Ascending aorta (tissue), 2 donors: Measurements from ENCODE around the gene NOXA1. TPM values are rescaled to one million over a fixed set of nuclear protein-coding genes. Genes with fewer than 3 reads are reported as not detected.

ENCODE experiments used
- DNase-seq, 2 donors: peaks; one replicate each; pipeline ENCODE4 v3.0.0-alpha.2; 2019; ENCODE audit warnings: low spot score in 2 of 2
- H3K27ac ChIP-seq, 2 donors: fragments of 200-600 bp; sonication (generic); one replicate each; pipeline ENCODE4 v1.5.1; 2016 to 2017; ENCODE audit warnings: mild to moderate bottlenecking in 1 of 2
- H3K27me3 ChIP-seq: fragments of 200-600 bp; sonication (generic); one replicate; pipeline ENCODE4 v1.5.1; 2017
- H3K36me3 ChIP-seq, 2 donors: fragments of 200-600 bp; sonication (generic); one replicate each; pipeline ENCODE4 v1.5.1; 2016
- H3K4me1 ChIP-seq, 2 donors: fragments of 200-600 bp; sonication (generic); one replicate each; pipeline ENCODE4 v1.5.1; 2016 to 2017; ENCODE audit warnings: mild to moderate bottlenecking in 1 of 2
- H3K4me3 ChIP-seq, 2 donors: fragments of 200-600 bp; sonication (generic); one replicate each; pipeline ENCODE4 v1.5.1; 2016 to 2017; ENCODE audit warnings: mild to moderate bottlenecking in 1 of 2
- H3K9me3 ChIP-seq, 2 donors: fragments of 200-600 bp; sonication (generic); one replicate each; pipeline ENCODE4 v1.5.1; 2016
- intact Hi-C: fragments of 100-400 bp; cut with DNase I; formaldehyde crosslinking; loops from one replicate; pipeline ENCODE4 v1.15.1; 2023
- total RNA-seq: library from RNA; depleted of rRNA; stranded (reverse); fragments of >200 nt; gene quantifications from one replicate; pipeline ENCODE4 v1.1.0, GENCODE V29; 2016
- TF ChIP-seq, protein P1 (sequence below), 3 experiments: fragments of 200-600 bp in 2 of 3; fragments of 450-650 bp in 1 of 3; sonication (generic) in 2 of 3; IDR thresholded peaks; one replicate each; pipeline ENCODE4 v1.5.1; 2016 to 2019; ENCODE audit warnings: antibody characterized with exemption in 3 of 3, mild to moderate bottlenecking in 1 of 3, moderate library complexity in 1 of 3

The NOXA1 gene
- total RNA-seq, 1 donor from 2014 or later, result 6.9 TPM

DNA sequence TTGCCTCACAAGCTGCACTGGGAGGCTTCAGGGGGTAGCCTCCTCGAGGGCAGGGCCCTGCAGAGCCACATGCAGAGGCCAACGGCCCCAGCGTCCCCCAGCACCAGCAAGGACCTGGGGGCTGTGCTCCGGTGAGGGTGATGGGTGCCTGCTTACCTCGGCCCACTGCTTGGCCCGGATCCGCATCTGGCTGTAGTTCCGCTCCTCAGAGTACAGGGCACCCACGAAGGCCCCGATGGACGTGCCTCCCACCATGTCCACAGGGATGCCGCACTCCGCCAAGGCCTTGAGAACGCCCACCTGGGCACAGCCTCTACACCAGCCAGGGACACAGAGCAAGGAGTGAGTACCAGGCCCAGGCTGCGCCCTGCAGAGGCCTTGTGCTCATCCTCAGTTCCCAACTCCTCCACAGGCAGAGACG, 44.0 kb downstream of the NOXA1 start:
- Histone ChIP-seq H3K27me3 (no peaks in the 10 kb centered on the region), H3K4me3 (no peak overlapping the region), H3K36me3 (no peaks in the 10 kb centered on the region), H3K27ac (no peak overlapping the region), H3K9me3 (no peaks in the 10 kb centered on the region), H3K4me1 (no peaks in the 10 kb centered on the region)
- TF ChIP-seq, protein P1, sequence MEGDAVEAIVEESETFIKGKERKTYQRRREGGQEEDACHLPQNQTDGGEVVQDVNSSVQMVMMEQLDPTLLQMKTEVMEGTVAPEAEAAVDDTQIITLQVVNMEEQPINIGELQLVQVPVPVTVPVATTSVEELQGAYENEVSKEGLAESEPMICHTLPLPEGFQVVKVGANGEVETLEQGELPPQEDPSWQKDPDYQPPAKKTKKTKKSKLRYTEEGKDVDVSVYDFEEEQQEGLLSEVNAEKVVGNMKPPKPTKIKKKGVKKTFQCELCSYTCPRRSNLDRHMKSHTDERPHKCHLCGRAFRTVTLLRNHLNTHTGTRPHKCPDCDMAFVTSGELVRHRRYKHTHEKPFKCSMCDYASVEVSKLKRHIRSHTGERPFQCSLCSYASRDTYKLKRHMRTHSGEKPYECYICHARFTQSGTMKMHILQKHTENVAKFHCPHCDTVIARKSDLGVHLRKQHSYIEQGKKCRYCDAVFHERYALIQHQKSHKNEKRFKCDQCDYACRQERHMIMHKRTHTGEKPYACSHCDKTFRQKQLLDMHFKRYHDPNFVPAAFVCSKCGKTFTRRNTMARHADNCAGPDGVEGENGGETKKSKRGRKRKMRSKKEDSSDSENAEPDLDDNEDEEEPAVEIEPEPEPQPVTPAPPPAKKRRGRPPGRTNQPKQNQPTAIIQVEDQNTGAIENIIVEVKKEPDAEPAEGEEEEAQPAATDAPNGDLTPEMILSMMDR (IDR thresholded peaks at IDR 0.05), result no peak
- no peak for DNase-seq
- intact Hi-C loops, result no loop called here

- Histone ChIP-seq H3K4me3 (no peak overlapping the region), H3K4me1 (no peaks in the 10 kb centered on the region), H3K9me3 (no peaks in the 10 kb centered on the region), H3K36me3 (no peaks in the 10 kb centered on the region), H3K27me3 (no peaks in the 10 kb centered on the region), H3K27ac (no peak overlapping the region)
- TF ChIP-seq, protein P1 (IDR thresholded peaks at IDR 0.05), result no peak
- DNase-seq, result no peak
- intact Hi-C loops, result no loop called here
These were observed 44.7 kb downstream of the NOXA1 start for GRCh38 chr9:137467896-137468295.

DNA sequence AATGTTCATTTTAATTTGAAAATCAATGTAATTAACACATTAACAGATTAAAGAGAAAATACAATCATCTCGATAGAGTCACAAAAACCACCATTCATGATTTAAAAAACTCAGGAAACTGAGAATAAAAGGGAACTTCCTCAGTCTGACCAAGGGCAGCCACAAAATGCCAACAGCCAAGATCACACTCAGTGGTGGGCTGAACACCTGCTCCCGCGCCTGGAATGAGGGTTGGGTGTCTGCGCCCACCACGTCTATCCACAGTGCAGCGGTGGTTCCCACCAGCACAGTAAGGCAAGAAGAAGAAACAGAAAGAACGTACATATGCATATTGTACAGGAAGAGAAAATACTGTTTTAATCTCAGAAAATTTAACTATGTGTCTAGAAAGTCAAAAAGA, 47.6 kb downstream of the NOXA1 start:
- H3K4me1 ChIP-seq, result no peaks in the 10 kb centered on the region
- H3K27me3 ChIP-seq, result no peaks in the 10 kb centered on the region
- TF ChIP-seq, protein P1 (IDR thresholded peaks at IDR 0.05), result no peak
- no peak overlapping the region for H3K4me3 ChIP-seq
- peaks cover 0 to 6% of the 10 kb centered on the region in 2 donors for H3K36me3 ChIP-seq
- peaks cover 7 to 8% of the 10 kb centered on the region in 2 donors for H3K9me3 ChIP-seq
- intact Hi-C loops, result no loop called here
- H3K27ac ChIP-seq, result no peak overlapping the region
- no peak for DNase-seq

DNA sequence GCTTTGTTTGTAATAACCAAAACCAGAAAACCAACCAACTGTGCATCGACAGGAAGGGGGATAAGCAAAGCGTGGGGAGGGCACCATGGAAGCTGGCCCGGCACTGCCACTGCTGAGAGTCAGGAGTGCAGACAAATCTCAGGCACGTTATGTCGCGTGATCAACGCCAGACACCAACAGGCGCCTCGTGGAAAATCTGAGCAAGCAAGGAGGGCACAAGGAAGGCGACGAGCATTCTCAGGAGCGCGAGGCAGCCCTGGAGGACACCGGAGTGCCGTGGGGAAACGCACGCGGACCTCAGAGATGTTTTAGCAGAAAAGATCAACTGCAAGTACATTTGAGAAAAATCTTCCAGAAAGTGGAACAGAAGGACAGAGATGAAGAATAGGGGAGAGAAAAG, 51.1 kb downstream of the NOXA1 start:
- H3K4me3 ChIP-seq, result no peak overlapping the region
- TF ChIP-seq, protein P1 (IDR thresholded peaks at IDR 0.05), result no peak
- no peaks in the 10 kb centered on the region for H3K27me3 ChIP-seq
- no peak overlapping the region for H3K27ac ChIP-seq
- H3K9me3 ChIP-seq, result peaks cover 7 to 9% of the 10 kb centered on the region in 2 donors
- DNase-seq, result no peak
- H3K4me1 ChIP-seq, result no peaks in the 10 kb centered on the region
- peaks cover 0 to 10% of the 10 kb centered on the region in 2 donors for H3K36me3 ChIP-seq
- intact Hi-C loops, result no loop called here

DNA sequence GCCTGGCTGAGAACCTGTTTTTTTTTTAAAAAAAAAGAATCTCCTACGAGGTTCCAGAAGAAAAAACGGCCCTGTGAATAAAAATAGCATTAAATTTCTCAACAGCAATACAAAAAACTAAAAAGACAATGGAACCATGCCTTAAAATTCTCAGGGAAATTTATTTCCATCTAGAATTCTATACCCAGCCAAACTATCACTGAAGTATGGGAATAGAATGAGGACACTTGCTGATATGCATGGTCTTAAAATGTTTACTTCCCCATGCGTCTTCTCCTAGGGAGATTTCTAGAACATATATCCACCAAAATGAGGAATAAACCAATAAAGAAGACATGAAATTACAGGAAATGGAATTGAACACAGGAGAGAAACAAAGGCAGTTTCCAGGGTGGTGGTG, 52.5 kb downstream of the NOXA1 start:
- intact Hi-C loops, result no loop called here
- Histone ChIP-seq H3K27ac (no peak overlapping the region), H3K36me3 (peaks cover 0 to 10% of the 10 kb centered on the region in 2 donors), H3K4me1 (no peaks in the 10 kb centered on the region), H3K4me3 (no peak overlapping the region), H3K9me3 (peaks cover 7 to 9% of the 10 kb centered on the region in 2 donors), H3K27me3 (no peaks in the 10 kb centered on the region)
- no peak for DNase-seq
- TF ChIP-seq, protein P1 (IDR thresholded peaks at IDR 0.05), result no peak

DNA sequence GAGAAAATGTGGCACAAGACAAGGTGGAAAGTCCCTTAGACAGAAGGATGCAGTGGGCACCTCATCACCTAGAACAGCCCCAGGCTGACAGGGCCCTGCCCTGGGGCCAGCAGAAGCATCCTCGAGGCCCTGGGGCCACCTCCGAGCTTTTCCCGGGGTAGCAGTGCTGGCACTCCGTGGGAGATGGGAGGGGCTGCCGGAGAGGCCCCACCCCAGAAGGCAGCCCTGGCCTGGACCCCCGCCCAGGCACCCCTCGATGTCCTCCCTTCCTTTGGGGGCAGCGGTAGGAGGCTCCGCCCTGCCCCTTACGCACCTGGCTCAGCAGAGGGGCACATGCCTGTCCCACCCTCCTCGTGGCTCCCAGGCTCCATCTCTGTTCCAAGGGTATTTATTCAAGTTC, 53.7 kb downstream of the NOXA1 start:
- Histone ChIP-seq H3K4me3 (no peak overlapping the region), H3K36me3 (peaks cover 0 to 10% of the 10 kb centered on the region in 2 donors)
- intact Hi-C loops, result no loop called here

More for the DNA sequence above, 53.7 kb downstream of the NOXA1 start:
- Histone ChIP-seq H3K27me3 (no peaks in the 10 kb centered on the region), H3K27ac (no peak overlapping the region), H3K4me1 (no peaks in the 10 kb centered on the region), H3K9me3 (peaks cover 7 to 9% of the 10 kb centered on the region in 2 donors)
- TF ChIP-seq, protein P1 (IDR thresholded peaks at IDR 0.05), result no peak
- no peak for DNase-seq
